Bronchial epithelial cell (primary cell): ENCODE measurements around the gene COPS7B. TPM values are rescaled to one million over a fixed set of nuclear protein-coding genes. Genes with fewer than 3 reads are reported as not detected.
"Not testable (repeated sequence)": the region's sequence is repeated elsewhere in the genome, so short reads cannot be mapped to it uniquely, and the experiment has no call there.

Source experiments
- DNase-seq: peaks from one replicate; pipeline ENCODE4 v3.0.0-alpha.2; 2010; ENCODE audit warnings: low read depth
- FAIRE-seq: peaks from 2 replicates; lab custom pipeline; 2011; peaks lifted over from hg19 to GRCh38; lab: Jason Lieb, UNC
- H3K27me3 ChIP-seq: 2 replicates; pipeline ENCODE4 v1.5.1; 2011; ENCODE audit warnings: low read length; ENCODE audit not compliant: control insufficient read depth, insufficient read depth
- H3K36me3 ChIP-seq: 2 replicates; pipeline ENCODE4 v1.5.1; 2011; ENCODE audit warnings: low read length; ENCODE audit not compliant: control insufficient read depth, insufficient read depth
- H3K4me3 ChIP-seq: 2 replicates; pipeline ENCODE4 v1.5.1; 2011; ENCODE audit warnings: mild to moderate bottlenecking, low read depth, low read length, control low read depth
- total RNA-seq: library from RNA; depleted of rRNA; stranded (reverse); fragments of >200 nt; gene quantifications from 2 replicates; pipeline ENCODE4 v1.2.1, GENCODE V29; 2014
- TF ChIP-seq, protein P1 (sequence below): IDR thresholded peaks from 2 replicates; pipeline ENCODE4 v1.5.1; 2011; ENCODE audit warnings: mild to moderate bottlenecking, moderate library complexity, low read length, control low read depth, inconsistent platforms; ENCODE audit not compliant: insufficient read depth, severe bottlenecking

COPS7B gene
- 12.6 and 13.4 TPM in 2 replicates for total RNA-seq

DNA sequence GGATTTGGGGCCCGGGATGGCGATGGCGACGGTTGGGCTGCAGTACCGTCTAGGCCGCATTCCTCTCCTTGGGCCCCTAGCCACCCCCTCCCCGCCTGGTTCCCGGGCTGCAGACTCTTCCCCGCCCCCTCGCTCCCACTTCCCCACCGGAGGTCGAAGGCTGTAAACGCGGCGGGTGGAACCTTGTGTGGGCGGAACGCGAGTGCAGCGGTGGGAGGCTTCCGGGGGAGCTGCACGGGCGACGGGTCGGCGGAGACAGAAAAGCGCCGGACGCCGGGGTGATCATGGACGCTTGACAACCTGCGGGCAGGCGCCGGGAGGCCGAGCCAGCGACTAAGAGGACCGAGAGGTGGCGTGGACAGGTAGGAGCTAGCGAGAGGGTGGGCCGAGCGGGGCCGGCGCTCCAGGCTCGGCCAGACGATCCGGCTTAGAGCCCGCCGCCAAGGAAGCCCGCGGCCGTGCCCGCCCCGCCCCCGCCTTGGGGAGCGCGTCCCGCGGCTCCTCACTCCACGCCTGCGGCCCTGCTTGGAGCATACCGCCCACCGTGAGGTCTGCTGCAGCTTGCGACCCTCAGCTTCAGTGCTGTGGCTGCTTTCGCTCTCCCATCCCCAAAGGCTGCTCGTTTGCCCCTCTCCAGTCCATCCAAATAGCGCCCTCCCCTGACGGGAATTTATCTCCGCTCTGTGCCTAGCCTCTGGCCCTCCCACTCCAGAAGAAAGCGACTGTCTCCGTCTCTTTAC lies at the start of gene COPS7B:
Gene COPS7B (plus strand): TSS at position 269 of the 740 bp plus-strand sequence. CDS start 2,126 bp downstream, outside the sequence.
- TF ChIP-seq, protein P1, sequence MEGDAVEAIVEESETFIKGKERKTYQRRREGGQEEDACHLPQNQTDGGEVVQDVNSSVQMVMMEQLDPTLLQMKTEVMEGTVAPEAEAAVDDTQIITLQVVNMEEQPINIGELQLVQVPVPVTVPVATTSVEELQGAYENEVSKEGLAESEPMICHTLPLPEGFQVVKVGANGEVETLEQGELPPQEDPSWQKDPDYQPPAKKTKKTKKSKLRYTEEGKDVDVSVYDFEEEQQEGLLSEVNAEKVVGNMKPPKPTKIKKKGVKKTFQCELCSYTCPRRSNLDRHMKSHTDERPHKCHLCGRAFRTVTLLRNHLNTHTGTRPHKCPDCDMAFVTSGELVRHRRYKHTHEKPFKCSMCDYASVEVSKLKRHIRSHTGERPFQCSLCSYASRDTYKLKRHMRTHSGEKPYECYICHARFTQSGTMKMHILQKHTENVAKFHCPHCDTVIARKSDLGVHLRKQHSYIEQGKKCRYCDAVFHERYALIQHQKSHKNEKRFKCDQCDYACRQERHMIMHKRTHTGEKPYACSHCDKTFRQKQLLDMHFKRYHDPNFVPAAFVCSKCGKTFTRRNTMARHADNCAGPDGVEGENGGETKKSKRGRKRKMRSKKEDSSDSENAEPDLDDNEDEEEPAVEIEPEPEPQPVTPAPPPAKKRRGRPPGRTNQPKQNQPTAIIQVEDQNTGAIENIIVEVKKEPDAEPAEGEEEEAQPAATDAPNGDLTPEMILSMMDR: peak; percentile 83
- Histone ChIP-seq H3K4me3 (peak within 1 kb of the TSS; percentile 78), H3K36me3 (no peaks in the 10 kb centered on the region), H3K27me3 (no peaks in the 10 kb centered on the region)
- DNase-seq (peak; percentile 61), FAIRE-seq (no peak)

DNA sequence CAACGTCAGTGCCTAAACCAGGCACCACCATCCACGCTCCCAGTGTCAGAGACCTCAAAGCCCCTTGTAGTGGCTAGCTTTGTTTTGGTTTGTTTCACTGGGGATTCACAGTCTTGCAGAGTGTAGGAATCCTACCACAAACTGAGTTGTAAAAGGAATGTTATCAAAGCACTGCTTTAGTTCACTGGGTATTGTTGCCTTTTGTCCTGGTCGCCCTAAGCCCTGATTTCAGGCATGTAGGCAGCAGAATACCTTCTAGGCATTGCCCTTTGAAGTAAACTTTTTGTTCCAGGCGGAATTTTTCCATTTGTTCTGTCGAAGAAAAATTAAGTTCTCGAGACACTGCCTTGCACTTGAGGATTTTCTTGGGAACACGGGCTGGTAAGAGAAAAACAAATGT lies 48.5 kb upstream of the COPS7B start:
- TF ChIP-seq, protein P1: no peak
- no peak for DNase-seq
- Histone ChIP-seq H3K4me3 (no peak overlapping the region), H3K36me3 (no peaks in the 10 kb centered on the region), H3K27me3 (no peaks in the 10 kb centered on the region)
- FAIRE-seq: no peak

DNA sequence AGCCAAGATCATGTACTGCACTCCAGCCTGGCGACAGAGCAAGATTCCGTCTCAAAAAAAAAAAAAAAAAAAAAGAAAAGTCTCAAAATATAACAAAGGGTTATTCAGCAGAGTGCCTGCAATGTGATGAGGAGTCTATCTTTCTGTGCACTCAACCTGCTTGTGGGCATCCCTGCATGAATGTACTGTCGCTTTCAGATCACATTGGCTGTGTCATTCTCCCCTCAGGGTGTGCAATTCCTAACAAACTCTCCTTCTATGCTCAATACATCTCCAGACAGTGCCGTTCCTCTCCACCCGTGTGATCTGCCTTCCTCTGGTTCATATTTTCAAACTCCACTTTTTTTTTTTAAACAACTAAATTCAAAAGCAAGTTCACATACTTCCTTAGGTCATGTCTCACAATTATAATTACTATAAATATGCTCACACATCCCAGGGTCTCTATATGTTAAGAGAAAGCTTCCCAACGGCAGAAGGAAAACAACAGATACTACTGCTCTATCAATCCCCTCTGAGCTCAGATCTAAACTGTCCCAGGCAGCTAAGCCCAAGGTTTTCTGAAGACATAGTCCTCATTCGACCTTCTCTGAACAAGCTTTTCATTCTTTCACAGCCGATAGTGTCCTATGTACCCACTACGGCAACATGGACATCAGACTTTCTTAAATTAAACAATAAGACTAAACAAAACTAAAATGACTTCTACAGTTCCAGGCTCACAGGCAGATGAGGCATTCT lies 42.7 kb upstream of the COPS7B start:
- Histone ChIP-seq H3K36me3 (no peaks in the 10 kb centered on the region), H3K27me3 (no peaks in the 10 kb centered on the region), H3K4me3 (no peak overlapping the region)
- DNase-seq (no peak), FAIRE-seq (no peak)
- TF ChIP-seq, protein P1: no peak

- FAIRE-seq: no peak
- TF ChIP-seq, protein P1: no peak
Measured at GRCh38 chr2:231745303-231746038, 40.8 kb upstream of the COPS7B start.

GRCh38 chr2:231748153-231748896 lies 37.9 kb upstream of the COPS7B start:
- not testable (repeated sequence) for DNase-seq, H3K4me3 ChIP-seq, H3K36me3 ChIP-seq, H3K27me3 ChIP-seq, FAIRE-seq

More at GRCh38 chr2:231745303-231746038, 40.8 kb upstream of the COPS7B start:
- no peaks in the 10 kb centered on the region for H3K36me3 ChIP-seq
- no peak overlapping the region for H3K4me3 ChIP-seq
- DNase-seq: no peak
- H3K27me3 ChIP-seq: no peaks in the 10 kb centered on the region

GRCh38 chr2:231749016-231749415 lies 37.2 kb upstream of the COPS7B start:
- DNase-seq, H3K27me3 ChIP-seq, H3K4me3 ChIP-seq, H3K36me3 ChIP-seq, FAIRE-seq: not testable (repeated sequence)
